KMS-11 (cell line): ENCODE results near the gene MISP.

Experiments
- H2AFZ ChIP-seq: fragments of 200-600 bp; sonication (generic); 2 replicates; pipeline ENCODE4 v1.6.1; 2016; ENCODE audit warnings: antibody characterized with exemption, mixed run types, low read depth
- H3K27ac ChIP-seq: fragments of 200-600 bp; sonication (generic); 2 replicates; pipeline ENCODE4 v1.6.1; 2016; ENCODE audit warnings: mild to moderate bottlenecking, mixed run types
- H3K27me3 ChIP-seq: fragments of 200-600 bp; sonication (generic); 2 replicates; pipeline ENCODE4 v1.6.1; 2017; ENCODE audit warnings: mild to moderate bottlenecking, low read depth, mixed run types, moderate library complexity; ENCODE audit not compliant: insufficient read depth
- H3K36me3 ChIP-seq: fragments of 200-600 bp; sonication (generic); 2 replicates; pipeline ENCODE4 v1.6.1; 2017; ENCODE audit warnings: mild to moderate bottlenecking, mixed run types; ENCODE audit not compliant: insufficient read depth
- H3K4me1 ChIP-seq: fragments of 200-600 bp; sonication (generic); 2 replicates; pipeline ENCODE4 v1.6.1; 2016; ENCODE audit warnings: mild to moderate bottlenecking, low read depth, mixed run types; ENCODE audit not compliant: poor library complexity, severe bottlenecking
- H3K4me2 ChIP-seq: fragments of 200-600 bp; sonication (generic); 2 replicates; pipeline ENCODE4 v1.7.0; 2016; ENCODE audit warnings: mild to moderate bottlenecking, mixed run types
- H3K4me3 ChIP-seq: fragments of 200-600 bp; sonication (generic); IDR thresholded peaks from 2 replicates; pipeline ENCODE4 v1.6.1; 2017; ENCODE audit warnings: low read depth, low read length, mixed read lengths; ENCODE audit not compliant: insufficient read depth
- H3K79me2 ChIP-seq: fragments of 200-600 bp; sonication (generic); 2 replicates; pipeline ENCODE4 v1.6.1; 2016; ENCODE audit warnings: low read depth, mixed run types; ENCODE audit not compliant: insufficient read depth
- H3K9ac ChIP-seq: fragments of 200-600 bp; sonication (generic); 2 replicates; pipeline ENCODE4 v1.6.1; 2016; ENCODE audit warnings: mild to moderate bottlenecking, mixed run types
- H4K20me1 ChIP-seq: fragments of 200-600 bp; sonication (generic); 2 replicates; pipeline ENCODE4 v1.6.1; 2016; ENCODE audit warnings: mild to moderate bottlenecking, mixed run types; ENCODE audit not compliant: insufficient read depth
- CTCF ChIP-seq: fragments of 200-600 bp; sonication (generic); conservative IDR thresholded peaks from 2 replicates; pipeline ENCODE4 v1.6.1; 2017; ENCODE audit warnings: low read depth, mild to moderate bottlenecking, antibody characterized with exemption, low read length, moderate library complexity, mixed read lengths

MISP gene

GRCh38 chr19:771332-771785 is 20.4 kb downstream of the MISP start:
- Histone ChIP-seq H3K79me2 (no peaks in the 10 kb centered on the region), H3K36me3 (no peaks in the 10 kb centered on the region), H3K4me2 (no peak overlapping the region), H2AFZ (no peak overlapping the region), H3K27me3 (peaks cover 30% of the 10 kb centered on the region), H3K27ac (no peak overlapping the region), H3K4me3 (no peak overlapping the region), H3K9ac (no peak overlapping the region), H3K4me1 (peaks cover 10% of the 10 kb centered on the region), H4K20me1 (no peaks in the 10 kb centered on the region)
- no peak; the same call in 1 of the 2 replicates for TF ChIP-seq CTCF

GRCh38 chr19:772063-772462 is 21.2 kb downstream of the MISP start:
- TF ChIP-seq CTCF = no peak

GRCh38 chr19:772730-773436 is 22.0 kb downstream of the MISP start:
- H3K4me1 ChIP-seq = peaks cover 10% of the 10 kb centered on the region
- no peak overlapping the region for H3K4me2 ChIP-seq
- H3K9ac ChIP-seq = no peak overlapping the region
- no peak overlapping the region for H2AFZ ChIP-seq
- H3K79me2 ChIP-seq = no peaks in the 10 kb centered on the region
- H3K4me3 ChIP-seq = no peak overlapping the region
- no peaks in the 10 kb centered on the region for H4K20me1 ChIP-seq
- no peaks in the 10 kb centered on the region for H3K36me3 ChIP-seq
- TF ChIP-seq CTCF = no peak
- H3K27ac ChIP-seq = no peak overlapping the region
- H3K27me3 ChIP-seq = peaks cover 28% of the 10 kb centered on the region

More at GRCh38 chr19:772063-772462, 21.2 kb downstream of the MISP start:
- H3K27ac ChIP-seq = no peak overlapping the region
- H2AFZ ChIP-seq = no peak overlapping the region
- H3K4me1 ChIP-seq = peaks cover 10% of the 10 kb centered on the region
- H3K9ac ChIP-seq = no peak overlapping the region
- no peak overlapping the region for H3K4me3 ChIP-seq
- peaks cover 30% of the 10 kb centered on the region for H3K27me3 ChIP-seq
- H3K4me2 ChIP-seq = no peak overlapping the region
- H4K20me1 ChIP-seq = no peaks in the 10 kb centered on the region
- no peaks in the 10 kb centered on the region for H3K36me3 ChIP-seq
- no peaks in the 10 kb centered on the region for H3K79me2 ChIP-seq

- no peak overlapping the region for H3K9ac ChIP-seq
- H3K36me3 ChIP-seq = no peaks in the 10 kb centered on the region
- no peaks in the 10 kb centered on the region for H4K20me1 ChIP-seq
- H3K4me3 ChIP-seq = no peak overlapping the region
- H3K4me1 ChIP-seq = no peaks in the 10 kb centered on the region
- TF ChIP-seq CTCF = no peak
- no peak overlapping the region for H3K4me2 ChIP-seq
- peaks cover 60% of the 10 kb centered on the region for H3K27me3 ChIP-seq
- H3K79me2 ChIP-seq = no peaks in the 10 kb centered on the region
- H3K27ac ChIP-seq = no peak overlapping the region
- H2AFZ ChIP-seq = no peak overlapping the region
Measured at GRCh38 chr19:776549-776948, 25.6 kb downstream of the MISP start.
